Ovary (tissue), 3 donors: ENCODE results near the gene ZNF423.

Experiments used
- POLR2A ChIP-seq: fragments of 450-650 bp; IDR thresholded peaks from one replicate; pipeline ENCODE4 v1.6.1; 2017; ENCODE audit warnings: antibody characterized with exemption, mild to moderate bottlenecking, moderate library complexity
- TF ChIP-seq, protein P1 (sequence below), 3 donors: fragments of 450-650 bp in 2 of 3; fragments of 200-600 bp in 1 of 3; IDR thresholded peaks; one replicate each; pipeline versions ENCODE4 v1.5.1 to v1.8.0; 2016 to 2022; ENCODE audit warnings: antibody characterized with exemption in 3 of 3, mild to moderate bottlenecking in 1 of 3
- donor health status: DM: no; HTN: no; CAD: no.

DNA sequence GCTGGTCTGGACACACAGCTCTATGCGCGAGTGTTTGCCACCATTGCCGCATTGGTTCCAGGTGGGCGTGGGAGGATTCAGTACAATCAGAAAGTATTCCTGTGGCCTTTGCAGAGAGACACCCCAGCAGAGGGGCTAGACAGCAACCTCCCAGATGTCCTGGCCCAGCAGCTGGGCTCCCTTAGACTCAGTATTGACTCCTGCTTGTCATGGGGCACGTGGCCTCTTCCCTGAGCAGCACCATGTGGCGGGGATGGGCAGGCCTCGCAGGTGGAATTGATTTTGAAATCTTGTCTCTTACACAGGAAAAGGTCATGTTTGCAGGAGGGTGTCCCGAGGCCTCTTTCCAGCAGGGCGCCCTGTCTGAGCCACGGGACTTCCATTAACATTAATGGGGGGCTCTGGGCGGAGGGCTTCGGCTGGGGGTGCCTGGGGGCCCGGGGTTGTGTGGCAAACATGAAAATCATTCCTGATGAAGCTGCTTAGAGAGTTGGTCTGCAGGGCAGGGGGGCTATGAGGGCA, 385.9 kb downstream of the ZNF423 start:
- TF ChIP-seq, protein P1, sequence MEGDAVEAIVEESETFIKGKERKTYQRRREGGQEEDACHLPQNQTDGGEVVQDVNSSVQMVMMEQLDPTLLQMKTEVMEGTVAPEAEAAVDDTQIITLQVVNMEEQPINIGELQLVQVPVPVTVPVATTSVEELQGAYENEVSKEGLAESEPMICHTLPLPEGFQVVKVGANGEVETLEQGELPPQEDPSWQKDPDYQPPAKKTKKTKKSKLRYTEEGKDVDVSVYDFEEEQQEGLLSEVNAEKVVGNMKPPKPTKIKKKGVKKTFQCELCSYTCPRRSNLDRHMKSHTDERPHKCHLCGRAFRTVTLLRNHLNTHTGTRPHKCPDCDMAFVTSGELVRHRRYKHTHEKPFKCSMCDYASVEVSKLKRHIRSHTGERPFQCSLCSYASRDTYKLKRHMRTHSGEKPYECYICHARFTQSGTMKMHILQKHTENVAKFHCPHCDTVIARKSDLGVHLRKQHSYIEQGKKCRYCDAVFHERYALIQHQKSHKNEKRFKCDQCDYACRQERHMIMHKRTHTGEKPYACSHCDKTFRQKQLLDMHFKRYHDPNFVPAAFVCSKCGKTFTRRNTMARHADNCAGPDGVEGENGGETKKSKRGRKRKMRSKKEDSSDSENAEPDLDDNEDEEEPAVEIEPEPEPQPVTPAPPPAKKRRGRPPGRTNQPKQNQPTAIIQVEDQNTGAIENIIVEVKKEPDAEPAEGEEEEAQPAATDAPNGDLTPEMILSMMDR (IDR thresholded peaks at IDR 0.05), result no peak
- no peak for TF ChIP-seq POLR2A
